GM19372 (cell line): Measurements from ENCODE around the gene DPYD.

ENCODE experiments used
- ATAC-seq: cut with Tn5 transposase; IDR thresholded peaks from one replicate; pipeline ENCODE4 v1.9.1; 2021; ENCODE audit warnings: mild to moderate bottlenecking, low read depth, moderate library complexity; ENCODE audit not compliant: unreplicated experiment

The DPYD gene

GRCh38 chr1:97482022-97482421, 438.8 kb downstream of the DPYD start:
- no peak for ATAC-seq

GRCh38 chr1:97467445-97467844, 453.4 kb downstream of the DPYD start:
- ATAC-seq, result no peak

DNA sequence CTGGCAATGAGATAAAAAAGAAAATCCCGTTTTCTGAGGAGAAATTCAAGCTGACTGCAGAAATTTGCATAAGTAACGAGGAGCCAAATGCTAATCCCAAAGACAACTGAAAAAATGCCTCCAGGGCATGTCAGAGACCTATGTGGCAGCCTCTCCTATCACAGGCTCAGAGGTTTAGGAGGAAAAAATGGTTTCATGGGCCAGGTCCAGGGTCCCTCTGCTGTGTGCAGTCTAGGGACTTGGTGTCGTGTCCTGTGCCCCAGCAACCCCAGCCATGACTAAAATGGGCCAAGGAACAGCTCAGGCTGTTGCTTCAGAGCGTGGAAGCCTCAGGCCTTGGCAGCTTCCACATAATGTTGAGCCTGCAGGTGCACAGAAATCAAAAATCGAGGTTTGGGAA, 456.5 kb downstream of the DPYD start:
- ATAC-seq, result no peak

DNA sequence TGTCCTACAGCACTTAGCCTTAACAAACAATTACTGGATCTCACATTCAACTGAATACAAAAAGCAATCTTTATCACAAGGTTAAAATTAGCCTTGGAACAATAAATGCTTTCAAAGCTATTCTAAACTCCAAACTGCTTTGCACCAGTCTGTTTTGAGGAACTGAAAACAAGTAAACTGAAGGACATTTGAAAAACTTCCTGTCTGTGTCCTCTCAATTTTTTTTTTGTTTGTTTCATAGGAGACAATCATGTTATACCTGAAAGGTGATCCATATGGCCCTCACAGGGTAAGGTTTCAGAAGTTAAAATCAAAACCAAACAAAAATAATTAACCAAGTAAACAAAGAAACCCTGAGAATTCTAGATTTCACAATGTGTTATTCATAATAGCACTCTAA, 459.1 kb downstream of the DPYD start:
- ATAC-seq, result peak; percentile 97

- no peak for ATAC-seq
Observed at GRCh38 chr1:97457446-97458089, 463.3 kb downstream of the DPYD start.

DNA sequence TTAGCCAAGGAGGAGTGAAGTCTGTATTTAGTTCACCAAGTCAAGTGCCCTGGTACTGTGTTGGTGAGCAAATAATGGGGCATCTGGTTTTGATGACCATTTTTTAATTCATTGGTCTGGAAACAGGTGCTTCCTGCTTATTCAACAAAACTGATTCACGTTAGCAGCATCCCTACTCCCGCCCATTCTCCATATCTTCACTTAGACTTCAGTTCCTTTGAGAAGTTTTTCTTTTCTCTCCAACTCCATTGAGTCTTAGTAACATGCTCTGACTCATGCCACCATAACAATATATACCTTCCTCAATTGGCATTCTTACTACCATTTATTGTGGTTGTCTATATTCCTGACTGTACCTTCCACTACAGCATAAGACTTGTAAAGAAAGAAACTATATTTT, 468.9 kb downstream of the DPYD start:
- no peak for ATAC-seq

GRCh38 chr1:97451046-97451826, 469.6 kb downstream of the DPYD start:
- ATAC-seq, result no peak

- ATAC-seq, result no peak
Observed at GRCh38 chr1:97441966-97442365, 478.9 kb downstream of the DPYD start.

DNA sequence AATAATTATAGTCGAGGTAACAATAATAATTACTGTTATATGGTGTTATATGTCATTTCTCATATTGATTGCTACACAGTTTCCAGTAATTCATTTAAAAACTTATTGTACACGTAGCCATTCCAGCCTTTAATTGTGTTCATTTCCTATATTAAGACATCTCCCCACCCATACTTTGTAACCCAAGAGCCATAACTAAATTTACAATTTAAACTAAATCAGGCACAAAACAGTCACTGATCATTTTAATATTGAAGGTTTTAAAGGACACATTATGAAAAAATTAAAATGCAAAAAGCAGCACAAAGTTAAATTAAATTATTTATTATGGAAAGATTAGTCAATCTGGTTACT, 487.0 kb downstream of the DPYD start:
- ATAC-seq, result no peak

DNA sequence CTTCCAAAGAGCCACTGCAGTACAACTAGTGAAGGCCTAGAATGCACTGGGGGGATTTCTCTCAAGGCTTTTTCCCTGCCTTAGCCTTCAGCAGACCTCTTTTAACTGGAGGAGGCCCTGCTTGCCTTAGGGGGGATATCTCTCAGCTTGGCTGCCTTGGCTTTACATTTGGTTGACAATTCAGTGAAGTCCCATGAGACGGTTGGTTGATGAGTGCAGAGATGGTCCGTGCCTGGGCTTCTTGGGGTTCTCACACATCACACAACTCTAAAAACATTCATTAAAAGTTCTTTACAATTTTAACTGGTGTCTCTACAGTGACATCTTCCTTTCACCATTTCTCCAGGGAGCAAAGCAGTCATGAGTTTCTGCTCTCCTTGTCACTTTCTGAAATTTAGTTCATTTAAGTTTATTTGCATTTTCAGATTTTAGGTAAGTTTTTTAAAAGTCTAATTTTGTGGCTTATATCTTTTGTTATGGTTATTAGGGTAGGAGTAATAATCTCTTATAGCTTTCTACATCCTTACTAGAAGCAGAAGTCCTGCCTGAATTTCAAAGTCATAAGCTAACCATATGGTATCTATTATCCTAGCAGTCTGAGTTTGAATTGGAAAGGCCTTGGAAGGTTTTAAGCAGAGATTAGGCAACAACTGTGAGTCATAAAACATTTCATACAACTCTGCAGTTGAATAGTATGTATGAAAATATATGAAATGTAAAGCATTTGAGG, 487.6 kb downstream of the DPYD start:
- no peak for ATAC-seq

GRCh38 chr1:97427371-97427770, 493.5 kb downstream of the DPYD start:
- no peak for ATAC-seq

DNA sequence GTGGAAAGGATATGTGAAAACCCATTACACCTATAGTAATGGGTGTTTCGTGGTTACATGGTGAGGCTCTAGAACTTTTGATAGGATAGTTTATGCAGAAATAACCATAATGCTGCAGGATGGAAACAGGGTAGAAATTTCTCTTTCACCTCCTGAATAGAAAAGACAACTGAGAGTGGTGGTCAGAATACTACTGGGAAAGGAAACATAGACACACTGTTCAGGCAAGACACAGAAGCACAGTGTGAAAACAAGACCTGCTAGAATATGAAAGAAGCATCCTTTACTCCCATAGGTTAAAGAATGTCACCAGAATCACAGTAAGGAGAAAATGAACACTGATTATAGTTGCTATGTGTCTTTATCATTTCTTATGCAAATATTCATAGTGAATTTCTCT, 496.6 kb downstream of the DPYD start:
- peak; percentile 63 for ATAC-seq

DNA sequence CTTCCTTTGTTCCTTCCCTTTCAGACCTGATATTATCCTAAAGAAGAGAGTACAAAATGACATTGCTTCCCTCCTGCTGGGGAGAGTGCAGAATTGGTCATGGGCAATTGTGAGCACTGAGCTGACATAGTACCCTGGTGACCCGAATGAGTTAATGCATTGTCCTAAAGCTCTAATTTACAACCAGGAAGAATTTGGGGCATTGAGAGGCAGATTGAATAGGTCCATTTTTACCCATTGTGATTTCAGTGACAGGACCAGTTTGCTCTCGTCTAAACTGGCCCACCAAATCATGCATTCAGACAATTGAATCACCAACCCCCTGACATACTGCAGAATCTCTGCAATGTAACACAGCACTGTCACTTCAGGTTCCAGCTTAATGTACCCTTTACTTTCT, 497.4 kb downstream of the DPYD start:
- no peak for ATAC-seq

- ATAC-seq, result no peak
Observed at GRCh38 chr1:97417661-97418060, 503.2 kb downstream of the DPYD start.

DNA sequence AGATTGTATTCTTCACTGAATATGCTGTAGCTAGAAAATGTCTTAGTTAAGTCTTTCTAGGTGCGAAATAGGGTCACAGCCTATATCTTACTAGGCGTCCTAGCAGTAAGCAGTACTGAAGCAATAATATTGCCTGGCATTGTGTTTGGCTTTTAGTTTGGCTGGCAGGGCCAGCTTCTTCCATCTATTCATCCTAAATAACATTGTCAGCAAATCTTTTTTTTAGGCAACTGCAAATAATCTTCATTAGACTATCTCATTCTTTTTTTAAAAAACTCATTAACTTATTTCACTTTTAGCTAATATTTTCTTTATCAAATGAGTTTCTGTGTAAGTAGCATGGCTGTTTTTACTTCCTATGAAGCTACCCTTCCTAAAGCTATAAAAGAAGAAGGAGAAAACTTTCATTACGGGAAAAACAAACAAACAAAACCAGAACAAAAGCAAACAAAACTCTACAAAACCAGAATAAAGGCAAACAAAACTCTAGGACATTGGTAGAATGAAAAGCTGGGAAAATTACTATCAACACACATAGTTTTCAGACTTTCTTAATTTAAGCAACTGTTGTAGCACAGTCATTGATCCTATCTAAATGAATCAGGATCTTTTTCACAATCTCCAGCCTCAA, 506.0 kb downstream of the DPYD start:
- ATAC-seq, result no peak

GRCh38 chr1:97412737-97413136, 508.1 kb downstream of the DPYD start:
- ATAC-seq, result no peak

- ATAC-seq, result no peak
Observed at GRCh38 chr1:97412166-97412565, 508.7 kb downstream of the DPYD start.

DNA sequence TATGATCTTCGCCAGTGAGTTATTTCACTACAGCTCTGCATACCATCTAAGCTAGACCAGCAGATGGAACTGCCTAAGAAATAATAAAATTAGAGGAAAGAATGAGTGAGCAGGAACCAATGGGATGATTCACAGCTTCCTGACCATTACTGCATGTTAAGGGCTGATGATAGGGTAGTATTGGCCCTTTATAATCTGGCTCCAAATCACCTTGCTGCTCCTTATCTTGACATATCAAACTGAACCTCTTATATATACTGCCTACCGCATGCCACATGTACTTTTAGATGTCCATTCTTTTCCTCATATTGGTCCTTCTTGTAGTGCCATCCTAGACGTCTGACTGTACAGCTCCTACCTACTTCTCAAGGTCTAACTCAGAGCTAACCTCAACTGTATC, 524.4 kb downstream of the DPYD start:
- ATAC-seq, result no peak

DNA sequence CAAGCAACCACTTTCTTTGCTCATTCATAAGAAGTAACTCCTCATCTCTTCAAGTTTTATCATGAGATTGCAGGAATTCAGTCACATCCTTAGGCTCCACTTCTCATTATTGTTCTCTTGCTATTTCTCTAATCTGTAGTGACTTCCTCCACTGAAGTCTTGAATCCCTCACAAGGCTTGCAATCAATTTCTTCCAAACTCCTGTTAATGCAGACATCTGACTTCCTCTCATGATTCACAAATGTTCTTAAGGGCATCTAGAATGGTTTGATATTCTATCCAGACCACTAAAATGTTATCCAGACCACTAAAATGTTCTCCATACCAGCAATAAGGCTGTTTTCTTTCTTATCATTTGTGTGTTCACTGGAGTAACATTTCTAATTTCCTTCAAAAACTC, 528.1 kb downstream of the DPYD start:
- no peak for ATAC-seq

DNA sequence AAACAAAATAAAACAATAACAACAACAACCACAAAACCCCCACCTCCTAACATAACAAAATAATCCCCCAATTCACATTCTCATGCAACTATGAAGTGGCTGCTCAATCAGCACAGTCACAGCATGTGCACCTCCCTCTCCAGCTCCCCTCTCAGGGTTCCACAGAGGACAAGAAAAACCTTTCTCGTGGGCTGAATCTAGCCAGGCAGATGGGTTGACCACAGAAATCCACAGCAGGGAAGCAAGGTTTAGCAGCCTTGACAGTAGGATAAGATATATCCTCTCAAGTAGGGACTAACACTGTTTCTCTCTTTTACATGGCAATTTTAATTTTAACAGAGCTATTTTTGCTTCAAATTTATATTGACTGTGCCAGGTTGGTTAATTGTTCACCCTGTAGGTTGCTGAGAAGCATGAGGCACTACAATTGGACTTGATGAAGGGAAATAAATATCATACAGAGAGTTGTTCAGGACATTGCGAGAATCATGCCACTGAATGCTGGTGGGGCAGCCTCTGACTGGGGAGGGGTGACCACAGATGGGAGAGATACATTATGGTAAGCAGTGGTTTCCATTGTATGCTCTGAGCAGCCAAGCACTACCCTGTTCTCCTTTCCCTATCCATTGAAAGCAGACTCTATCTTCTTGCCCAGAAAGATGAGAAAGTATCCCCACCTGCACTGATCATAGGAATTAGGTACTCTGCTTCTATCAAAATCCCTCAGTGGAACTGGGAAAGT, 535.1 kb downstream of the DPYD start:
- no peak for ATAC-seq
